Mesendoderm (in vitro differentiated cells): ENCODE measurements around the gene LAMA4. TPM values are rescaled to one million over a fixed set of nuclear protein-coding genes. Genes with fewer than 3 reads are reported as not detected.

ENCODE experiments used
- DNase-seq: peaks from one replicate; pipeline ENCODE4 v3.0.0; 2013
- H2AK5ac ChIP-seq: 2 replicates; pipeline ENCODE4 v1.6.1; 2013; ENCODE audit warnings: low read length, inconsistent platforms
- H2BK120ac ChIP-seq: 2 replicates; pipeline ENCODE4 v1.6.1; 2013; ENCODE audit warnings: low read depth, mild to moderate bottlenecking, low read length, moderate library complexity, mixed read lengths
- H2BK15ac ChIP-seq: replicated peaks from 2 replicates; pipeline ENCODE4 v1.6.1; 2013; ENCODE audit warnings: low read depth, mild to moderate bottlenecking, moderate library complexity
- H2BK5ac ChIP-seq: 2 replicates; pipeline ENCODE4 v1.6.1; 2013; ENCODE audit warnings: low read length, inconsistent platforms
- H3K18ac ChIP-seq: 2 replicates; pipeline ENCODE4 v1.6.1; 2013; ENCODE audit warnings: mild to moderate bottlenecking, low read length, mixed read lengths
- H3K23ac ChIP-seq: one replicate; pipeline ENCODE4 v1.6.1; 2013; ENCODE audit warnings: low read length
- H3K27ac ChIP-seq: 2 replicates; pipeline ENCODE4 v1.5.1; 2013; ENCODE audit warnings: low read depth, mild to moderate bottlenecking, inconsistent platforms, low read length, moderate library complexity
- H3K27me3 ChIP-seq: 2 replicates; pipeline ENCODE4 v1.6.1; 2013; ENCODE audit warnings: low read length, control low read depth, mild to moderate bottlenecking, inconsistent platforms; ENCODE audit not compliant: insufficient read depth, poor library complexity
- H3K36me3 ChIP-seq: 2 replicates; pipeline ENCODE4 v1.6.1; 2013; ENCODE audit warnings: low read length, inconsistent platforms; ENCODE audit not compliant: control insufficient read depth, insufficient read depth
- H3K4ac ChIP-seq: one replicate; pipeline ENCODE4 v1.6.1; 2013; ENCODE audit warnings: low read depth, mild to moderate bottlenecking, low read length, moderate library complexity
- H3K4me1 ChIP-seq: 2 replicates; pipeline ENCODE4 v1.6.1; 2013; ENCODE audit warnings: low read depth, low read length, inconsistent platforms; ENCODE audit not compliant: control insufficient read depth
- H3K4me2 ChIP-seq: 2 replicates; pipeline ENCODE4 v1.6.1; 2013; ENCODE audit warnings: low read length
- H3K4me3 ChIP-seq: 2 replicates; pipeline ENCODE4 v1.5.1; 2013; ENCODE audit warnings: mild to moderate bottlenecking, low read length
- H3K56ac ChIP-seq: one replicate; pipeline ENCODE4 v1.6.1; 2013; ENCODE audit warnings: low read length
- H3K79me1 ChIP-seq: 2 replicates; pipeline ENCODE4 v1.6.1; 2013; ENCODE audit warnings: low read length, inconsistent platforms
- H3K79me2 ChIP-seq: 2 replicates; pipeline ENCODE4 v1.6.1; 2013; ENCODE audit warnings: mild to moderate bottlenecking, low read length; ENCODE audit not compliant: control insufficient read depth, insufficient read depth
- H3K9ac ChIP-seq: 2 replicates; pipeline ENCODE4 v1.6.1; 2013; ENCODE audit warnings: low read length, inconsistent platforms
- H4K5ac ChIP-seq: one replicate; pipeline ENCODE4 v1.6.1; 2013; ENCODE audit warnings: low read length
- H4K8ac ChIP-seq: one replicate; pipeline ENCODE4 v1.6.1; 2013; ENCODE audit warnings: low read depth, mild to moderate bottlenecking, control low read depth, low read length, moderate library complexity
- WGBS: extraction: QIAGEN DNeasy Blood & Tissue Kit; methylation state at CpG from one replicate; pipeline ENCODE4 v1.1.7; 2013; ENCODE audit warnings: low lambda C conversion rate, missing lambda C conversion rate; ENCODE audit not compliant: insufficient coverage; ENCODE audit errors: extremely low coverage; 5-methylcytosine and 5-hydroxymethylcytosine counted together
- small RNA-seq: library from polyadenylated mRNA; stranded (forward); fragments of <200 nt; extraction: miRNeasy Mini kit (QIAGEN cat#:217004); gene quantifications from one replicate; pipeline ENCODE3, GENCODE V24; 2013; ENCODE audit not compliant: insufficient read depth

The LAMA4 gene

DNA sequence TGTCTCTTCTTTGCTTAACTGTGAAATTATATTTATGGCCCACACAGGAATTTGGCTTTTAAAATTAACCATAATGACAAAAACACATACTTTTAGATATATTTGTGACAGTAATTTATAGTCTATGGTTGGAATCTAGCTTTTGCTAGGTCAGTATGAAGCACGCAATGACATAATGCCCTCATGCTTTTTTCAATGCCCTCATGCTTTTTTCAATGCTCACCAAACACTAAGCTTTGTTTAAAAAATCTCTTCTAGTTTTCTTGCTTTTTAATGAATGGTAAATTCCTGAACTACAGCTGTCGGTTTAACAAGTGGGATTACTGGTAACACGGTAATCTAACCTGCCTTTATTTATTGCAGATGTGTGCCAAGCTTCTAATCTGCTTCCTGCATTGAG lies 187.8 kb downstream of the LAMA4 start:
- Histone ChIP-seq H3K4me3 (no peak overlapping the region), H3K27me3 (no peaks in the 10 kb centered on the region), H2BK120ac (no peak overlapping the region), H3K56ac (no peak overlapping the region), H2AK5ac (no peak overlapping the region), H3K4me1 (no peaks in the 10 kb centered on the region), H3K23ac (no peak overlapping the region), H4K8ac (no peak overlapping the region), H3K27ac (no peak overlapping the region), H3K79me2 (no peaks in the 10 kb centered on the region), H3K4me2 (no peak overlapping the region), H3K36me3 (no peaks in the 10 kb centered on the region), H3K4ac (no peak overlapping the region), H3K18ac (no peak overlapping the region), H3K79me1 (no peaks in the 10 kb centered on the region), H2BK15ac (no peak overlapping the region), H3K9ac (no peak overlapping the region), H4K5ac (no peak overlapping the region), H2BK5ac (no peak overlapping the region)
- no peak for DNase-seq
- no CpG with 5 or more reads among the region's 3 CpGs for WGBS

DNA sequence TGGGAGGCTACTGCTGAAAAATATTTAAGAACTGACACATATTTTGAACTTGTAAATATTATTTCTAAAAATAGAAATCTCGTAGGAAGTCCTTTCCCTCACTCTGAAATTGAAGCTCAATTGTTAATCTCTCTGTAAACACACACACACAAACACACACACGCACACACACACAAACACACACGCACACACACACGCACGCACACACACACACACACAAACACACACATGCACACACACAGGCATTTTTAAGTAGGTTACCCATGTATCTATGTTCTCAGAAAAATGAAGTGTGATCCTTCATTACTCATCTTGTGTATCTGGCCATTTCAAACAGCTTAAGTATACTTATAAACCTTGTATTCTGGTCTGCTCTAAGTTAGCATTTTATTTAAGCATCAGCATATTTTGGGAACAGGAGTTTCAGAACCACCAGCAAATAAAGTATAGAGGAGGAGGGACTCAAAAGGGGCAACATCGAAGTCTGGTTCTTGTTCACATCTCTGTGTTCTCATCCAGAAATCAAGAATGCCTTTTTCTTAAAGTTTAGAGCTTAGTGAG lies 188.9 kb downstream of the LAMA4 start:
- H2BK5ac ChIP-seq, result no peak overlapping the region
- no peaks in the 10 kb centered on the region for H3K27me3 ChIP-seq
- no peak overlapping the region for H2AK5ac ChIP-seq
- no CpG with 5 or more reads among the region's 6 CpGs for WGBS
- no peak overlapping the region for H3K23ac ChIP-seq
- no peaks in the 10 kb centered on the region for H3K79me2 ChIP-seq
- no peak overlapping the region for H2BK120ac ChIP-seq
- H3K4ac ChIP-seq, result no peak overlapping the region
- H2BK15ac ChIP-seq, result no peak overlapping the region
- no peak overlapping the region for H4K8ac ChIP-seq
- H3K4me2 ChIP-seq, result no peak overlapping the region
- H3K27ac ChIP-seq, result no peak overlapping the region
- H4K5ac ChIP-seq, result no peak overlapping the region
- DNase-seq, result no peak
- H3K36me3 ChIP-seq, result no peaks in the 10 kb centered on the region
- H3K4me3 ChIP-seq, result no peak overlapping the region
- no peak overlapping the region for H3K9ac ChIP-seq
- no peak overlapping the region for H3K18ac ChIP-seq
- H3K79me1 ChIP-seq, result no peaks in the 10 kb centered on the region
- H3K56ac ChIP-seq, result no peak overlapping the region
- no peaks in the 10 kb centered on the region for H3K4me1 ChIP-seq

DNA sequence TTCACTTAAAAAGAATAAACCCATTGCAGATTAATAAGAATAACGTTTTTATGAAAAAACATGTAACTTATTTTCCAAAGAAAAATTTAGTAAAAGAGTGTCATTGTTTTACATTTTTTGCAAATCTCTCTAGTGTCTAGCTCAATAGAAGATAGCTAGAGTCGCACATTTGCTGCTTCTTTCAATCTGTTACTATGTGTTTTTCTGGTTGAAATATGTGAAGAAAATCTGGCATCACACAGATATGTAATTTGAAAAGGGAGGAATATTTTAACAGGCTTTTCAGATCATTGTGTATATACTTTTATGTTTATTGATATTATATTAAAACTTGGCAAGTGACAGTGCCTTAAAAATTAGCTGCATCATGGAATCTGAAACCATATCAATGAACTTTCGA lies 191.4 kb downstream of the LAMA4 start:
- WGBS, result no CpG with 5 or more reads among the region's 3 CpGs
- no peak overlapping the region for H3K4ac ChIP-seq
- H4K8ac ChIP-seq, result no peak overlapping the region
- H2AK5ac ChIP-seq, result no peak overlapping the region
- H3K27ac ChIP-seq, result no peak overlapping the region
- H2BK15ac ChIP-seq, result no peak overlapping the region
- H2BK5ac ChIP-seq, result no peak overlapping the region
- H3K36me3 ChIP-seq, result no peaks in the 10 kb centered on the region
- H3K9ac ChIP-seq, result no peak overlapping the region
- H3K18ac ChIP-seq, result no peak overlapping the region
- no peaks in the 10 kb centered on the region for H3K4me1 ChIP-seq
- H3K27me3 ChIP-seq, result no peaks in the 10 kb centered on the region
- H3K79me1 ChIP-seq, result no peaks in the 10 kb centered on the region
- H2BK120ac ChIP-seq, result no peak overlapping the region
- H3K79me2 ChIP-seq, result no peaks in the 10 kb centered on the region
- no peak overlapping the region for H3K4me3 ChIP-seq
- no peak overlapping the region for H4K5ac ChIP-seq
- no peak for DNase-seq
- H3K23ac ChIP-seq, result no peak overlapping the region
- no peak overlapping the region for H3K4me2 ChIP-seq
- no peak overlapping the region for H3K56ac ChIP-seq

DNA sequence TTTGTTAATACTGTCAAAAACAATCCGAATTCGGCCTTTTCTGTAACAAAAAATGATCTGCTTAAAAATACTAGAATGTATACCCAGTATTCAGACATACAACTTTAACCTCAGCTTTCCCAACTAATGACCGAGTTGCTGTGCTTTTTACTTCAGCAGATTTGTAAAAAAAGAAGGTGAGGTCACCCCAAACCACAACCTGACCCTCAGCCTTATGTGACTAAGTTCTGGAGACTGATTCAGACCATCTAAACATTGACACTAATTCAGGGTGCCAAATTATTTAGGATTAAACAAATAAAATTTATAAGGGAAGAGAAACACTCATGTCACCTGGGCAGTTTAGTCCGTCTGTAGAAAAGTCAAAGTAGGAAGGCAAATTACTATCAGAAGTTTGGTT lies 192.8 kb downstream of the LAMA4 start:
- H3K9ac ChIP-seq, result no peak overlapping the region
- WGBS, result no CpG with 5 or more reads among the region's 4 CpGs
- H3K4me3 ChIP-seq, result no peak overlapping the region
- no peak overlapping the region for H3K23ac ChIP-seq
- H3K79me1 ChIP-seq, result no peaks in the 10 kb centered on the region
- no peak overlapping the region for H2BK15ac ChIP-seq
- H3K27ac ChIP-seq, result no peak overlapping the region
- H2BK120ac ChIP-seq, result no peak overlapping the region
- no peak overlapping the region for H3K18ac ChIP-seq
- no peak overlapping the region for H2AK5ac ChIP-seq
- H3K4me2 ChIP-seq, result no peak overlapping the region
- H3K79me2 ChIP-seq, result no peaks in the 10 kb centered on the region
- no peak overlapping the region for H3K4ac ChIP-seq
- no peak overlapping the region for H4K5ac ChIP-seq
- no peaks in the 10 kb centered on the region for H3K27me3 ChIP-seq
- no peak overlapping the region for H4K8ac ChIP-seq
- no peaks in the 10 kb centered on the region for H3K4me1 ChIP-seq
- no peak for DNase-seq
- H2BK5ac ChIP-seq, result no peak overlapping the region
- H3K56ac ChIP-seq, result no peak overlapping the region
- H3K36me3 ChIP-seq, result no peaks in the 10 kb centered on the region

Small RNA genes within 50 kb of the gene (small RNA-seq; reads per million reads assigned to genes)
- not detected for gene RNU6-1226P
